Activated T-cell treated with anti-CD3 and anti-CD28 coated beads for 48 hours (primary cell): ENCODE results near the gene RABL6.
"Not testable (repeated sequence)": the region's sequence is repeated elsewhere in the genome, so short reads cannot be mapped to it uniquely, and the experiment has no call there.

Experiments
- DNase-seq: peaks from one replicate; pipeline ENCODE4 v3.0.0-alpha.2; 2020; ENCODE audit warnings: low read depth

The RABL6 gene

GRCh38 chr9:136776947-136777346 is 30.8 kb upstream of the RABL6 start:
- no peak for DNase-seq

- DNase-seq: no peak
Observed at GRCh38 chr9:136777359-136777758, 30.4 kb upstream of the RABL6 start.

- no peak for DNase-seq
Observed at GRCh38 chr9:136779808-136780207, 27.9 kb upstream of the RABL6 start.

GRCh38 chr9:136782452-136782851 is 25.3 kb upstream of the RABL6 start:
- no peak for DNase-seq

GRCh38 chr9:136784249-136784996 is 23.3 kb upstream of the RABL6 start:
- no peak for DNase-seq

- DNase-seq: no peak
Observed at GRCh38 chr9:136784997-136785361, 22.8 kb upstream of the RABL6 start.

GRCh38 chr9:136785565-136786355 is 22.0 kb upstream of the RABL6 start:
- not testable (repeated sequence) for DNase-seq

- DNase-seq: no peak
Observed at GRCh38 chr9:136786451-136786850, 21.3 kb upstream of the RABL6 start.

GRCh38 chr9:136786983-136787382 is 20.8 kb upstream of the RABL6 start:
- DNase-seq: not testable (repeated sequence)

GRCh38 chr9:136787690-136788400 is 19.9 kb upstream of the RABL6 start:
- peak; percentile 65 for DNase-seq

GRCh38 chr9:136788644-136789522 is 18.9 kb upstream of the RABL6 start:
- not testable (repeated sequence) for DNase-seq

- DNase-seq: no peak
Observed at GRCh38 chr9:136789523-136789937, 18.2 kb upstream of the RABL6 start.

GRCh38 chr9:136790640-136791515 is 16.9 kb upstream of the RABL6 start, which contains the start of gene TMEM141:
Gene TMEM141 (plus strand): TSS chr9:136791344. CDS start chr9:136791371, 27 bp downstream.
- peak; percentile 100 for DNase-seq

- DNase-seq: peak; percentile 51
Observed at GRCh38 chr9:136791516-136792276, 16.1 kb upstream of the RABL6 start.

- no peak for DNase-seq
Observed at GRCh38 chr9:136792321-136793085, 15.2 kb upstream of the RABL6 start.

GRCh38 chr9:136793086-136793946 is 14.4 kb upstream of the RABL6 start:
- no peak for DNase-seq

GRCh38 chr9:136794281-136794999 is 13.3 kb upstream of the RABL6 start:
- no peak for DNase-seq

- DNase-seq: no peak
Observed at GRCh38 chr9:136795000-136795348, 12.8 kb upstream of the RABL6 start.
